Progenitor cell of endocrine pancreas (in vitro differentiated cells): ENCODE results near the gene ITGB1. TPM values are rescaled to one million over a fixed set of nuclear protein-coding genes. Genes with fewer than 3 reads are reported as not detected.

ENCODE experiments used
- DNase-seq: peaks from one replicate; pipeline ENCODE4 v3.0.0; 2021; ENCODE audit warnings: low spot score; ENCODE audit not compliant: unreplicated experiment
- H3K27ac Mint-ChIP-seq: 2 replicates; pipeline ENCODE4 v1.8.0; 2021; ENCODE audit warnings: mild to moderate bottlenecking, moderate library complexity, mixed read lengths
- H3K27me3 Mint-ChIP-seq: 2 replicates; pipeline ENCODE4 v1.8.0; 2021; ENCODE audit warnings: mixed read lengths
- H3K36me3 Mint-ChIP-seq: 2 replicates; pipeline ENCODE4 v1.8.0; 2022; ENCODE audit warnings: mixed read lengths; ENCODE audit not compliant: insufficient read depth
- H3K4me1 Mint-ChIP-seq: 2 replicates; pipeline ENCODE4 v1.8.0; 2021; ENCODE audit warnings: low read depth, mixed read lengths
- H3K4me3 Mint-ChIP-seq: 2 replicates; pipeline ENCODE4 v1.8.0; 2021; ENCODE audit warnings: low read depth, mild to moderate bottlenecking, moderate library complexity, mixed read lengths
- H3K9me3 Mint-ChIP-seq: 2 replicates; pipeline ENCODE4 v1.8.0; 2021; ENCODE audit warnings: low read depth, mixed read lengths
- total RNA-seq: library from RNA; stranded (reverse); gene quantifications from 2 replicates; pipeline ENCODE4 v1.2.1, GENCODE V29; 2021
- TF ChIP-seq, protein P1 (sequence below): fragments of 200-600 bp; sonication (generic); IDR thresholded peaks from one replicate; pipeline ENCODE4 v1.5.0; 2021; ENCODE audit warnings: antibody characterized with exemption, mild to moderate bottlenecking; ENCODE audit not compliant: unreplicated experiment

ITGB1 gene
- total RNA-seq, 1 donor from 2014 or later: 382 TPM

DNA sequence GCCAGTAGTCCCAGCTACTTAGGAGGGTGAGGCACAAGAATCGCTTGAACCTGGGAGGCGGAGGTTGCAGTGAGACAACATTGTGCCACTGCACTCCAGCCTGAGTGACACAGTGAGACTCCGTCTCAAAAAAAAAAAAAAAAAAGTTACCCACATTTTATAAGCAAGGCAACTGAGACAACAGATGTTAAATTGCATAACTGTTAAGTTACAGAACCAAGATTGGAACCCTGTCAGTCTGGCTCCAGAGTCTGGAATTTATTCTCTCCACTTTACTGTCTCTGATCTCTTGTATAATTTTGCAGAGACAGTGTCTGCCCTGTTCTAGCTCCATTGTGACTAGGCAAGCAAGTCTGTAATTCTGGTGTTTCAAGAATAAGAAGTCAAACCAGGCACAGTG is 6.2 kb upstream of the ITGB1 start:
- Mint-ChIP-seq H3K27me3 (no peaks in the 10 kb centered on the region), H3K36me3 (peaks cover 1% of the 10 kb centered on the region), H3K9me3 (peaks cover 5% of the 10 kb centered on the region), H3K4me3 (no peak overlapping the region), H3K27ac (peak overlapping the region; percentile 56), H3K4me1 (peaks cover 23% of the 10 kb centered on the region)
- TF ChIP-seq, protein P1, sequence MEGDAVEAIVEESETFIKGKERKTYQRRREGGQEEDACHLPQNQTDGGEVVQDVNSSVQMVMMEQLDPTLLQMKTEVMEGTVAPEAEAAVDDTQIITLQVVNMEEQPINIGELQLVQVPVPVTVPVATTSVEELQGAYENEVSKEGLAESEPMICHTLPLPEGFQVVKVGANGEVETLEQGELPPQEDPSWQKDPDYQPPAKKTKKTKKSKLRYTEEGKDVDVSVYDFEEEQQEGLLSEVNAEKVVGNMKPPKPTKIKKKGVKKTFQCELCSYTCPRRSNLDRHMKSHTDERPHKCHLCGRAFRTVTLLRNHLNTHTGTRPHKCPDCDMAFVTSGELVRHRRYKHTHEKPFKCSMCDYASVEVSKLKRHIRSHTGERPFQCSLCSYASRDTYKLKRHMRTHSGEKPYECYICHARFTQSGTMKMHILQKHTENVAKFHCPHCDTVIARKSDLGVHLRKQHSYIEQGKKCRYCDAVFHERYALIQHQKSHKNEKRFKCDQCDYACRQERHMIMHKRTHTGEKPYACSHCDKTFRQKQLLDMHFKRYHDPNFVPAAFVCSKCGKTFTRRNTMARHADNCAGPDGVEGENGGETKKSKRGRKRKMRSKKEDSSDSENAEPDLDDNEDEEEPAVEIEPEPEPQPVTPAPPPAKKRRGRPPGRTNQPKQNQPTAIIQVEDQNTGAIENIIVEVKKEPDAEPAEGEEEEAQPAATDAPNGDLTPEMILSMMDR: no peak
- no peak for DNase-seq

DNA sequence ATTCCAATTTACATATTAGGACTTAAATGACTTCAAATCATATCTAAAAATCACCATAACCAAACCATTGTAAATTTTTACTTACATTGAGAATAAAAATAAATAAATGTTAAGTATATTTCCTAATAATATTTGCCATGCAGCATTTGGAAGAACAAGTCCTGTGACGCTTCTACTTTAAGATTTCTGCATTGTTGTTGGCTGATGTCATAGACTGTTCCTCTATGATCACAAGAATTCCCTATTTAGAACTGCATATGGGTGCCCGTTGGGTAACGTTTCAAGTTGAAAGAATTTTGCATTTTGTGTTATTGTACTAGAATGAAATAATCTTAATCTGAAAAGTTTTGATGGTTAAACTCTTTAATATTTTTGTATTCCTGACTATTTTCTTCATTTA is 5.1 kb upstream of the ITGB1 start:
- Mint-ChIP-seq H3K27me3 (no peaks in the 10 kb centered on the region), H3K9me3 (peaks cover 5% of the 10 kb centered on the region), H3K36me3 (peaks cover 1% of the 10 kb centered on the region), H3K4me3 (no peak overlapping the region), H3K4me1 (peaks cover 27% of the 10 kb centered on the region), H3K27ac (no peak overlapping the region)
- TF ChIP-seq, protein P1: no peak
- DNase-seq: no peak

DNA sequence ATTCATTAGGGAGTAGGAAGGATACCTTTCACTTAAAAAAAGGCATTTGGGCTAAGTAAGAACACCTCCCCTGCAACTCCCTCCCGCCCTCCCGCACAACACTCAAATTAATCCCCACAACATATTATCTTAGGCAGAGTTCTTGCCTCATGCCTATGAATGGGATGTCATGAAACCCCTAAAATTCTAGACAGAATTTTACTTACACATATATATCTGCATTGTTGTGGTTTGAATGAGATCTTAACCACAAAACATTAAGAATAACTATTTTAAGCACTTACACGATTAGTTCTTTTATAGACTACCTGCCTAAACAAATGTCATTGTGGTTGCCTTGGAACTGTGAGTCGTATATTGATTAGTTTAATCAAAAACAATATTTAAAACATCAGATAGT is 4.5 kb upstream of the ITGB1 start:
- peak overlapping the region; percentile 37 for H3K27ac Mint-ChIP-seq
- no peak overlapping the region for H3K4me3 Mint-ChIP-seq

DNA sequence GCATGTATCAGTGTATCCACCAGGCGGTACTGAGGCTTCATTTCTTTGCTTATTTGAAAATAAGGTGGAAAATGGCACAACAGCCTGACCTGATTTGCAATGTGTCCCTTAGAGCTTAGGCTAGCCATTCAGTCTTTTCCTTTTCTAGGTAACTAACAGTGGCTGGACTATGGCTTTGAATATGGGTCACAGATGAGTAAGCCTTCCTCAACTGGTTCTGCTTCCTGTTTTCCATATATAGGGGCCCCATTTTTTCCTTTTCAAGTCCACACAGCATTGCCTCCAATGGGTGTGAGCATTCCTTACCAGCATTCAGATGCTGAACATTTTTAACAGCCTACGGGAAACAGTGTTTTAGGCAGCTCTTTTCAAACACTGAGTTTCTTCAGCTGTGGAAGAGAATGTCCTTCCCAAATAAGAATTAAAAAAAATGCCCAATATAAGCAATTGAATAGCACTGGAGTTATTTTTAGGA is 3.9 kb upstream of the ITGB1 start:
- H3K27ac Mint-ChIP-seq: no peak overlapping the region
- peaks cover 5% of the 10 kb centered on the region for H3K9me3 Mint-ChIP-seq
- peaks cover 1% of the 10 kb centered on the region for H3K36me3 Mint-ChIP-seq
- peaks cover 27% of the 10 kb centered on the region for H3K4me1 Mint-ChIP-seq
- TF ChIP-seq, protein P1: no peak
- H3K4me3 Mint-ChIP-seq: no peak overlapping the region
- no peaks in the 10 kb centered on the region for H3K27me3 Mint-ChIP-seq
- no peak for DNase-seq

More for the DNA sequence above, 4.5 kb upstream of the ITGB1 start:
- H3K9me3 Mint-ChIP-seq: peaks cover 5% of the 10 kb centered on the region
- no peaks in the 10 kb centered on the region for H3K27me3 Mint-ChIP-seq
- H3K4me1 Mint-ChIP-seq: peaks cover 27% of the 10 kb centered on the region
- H3K36me3 Mint-ChIP-seq: peaks cover 1% of the 10 kb centered on the region
- DNase-seq: no peak
- TF ChIP-seq, protein P1: no peak

DNA sequence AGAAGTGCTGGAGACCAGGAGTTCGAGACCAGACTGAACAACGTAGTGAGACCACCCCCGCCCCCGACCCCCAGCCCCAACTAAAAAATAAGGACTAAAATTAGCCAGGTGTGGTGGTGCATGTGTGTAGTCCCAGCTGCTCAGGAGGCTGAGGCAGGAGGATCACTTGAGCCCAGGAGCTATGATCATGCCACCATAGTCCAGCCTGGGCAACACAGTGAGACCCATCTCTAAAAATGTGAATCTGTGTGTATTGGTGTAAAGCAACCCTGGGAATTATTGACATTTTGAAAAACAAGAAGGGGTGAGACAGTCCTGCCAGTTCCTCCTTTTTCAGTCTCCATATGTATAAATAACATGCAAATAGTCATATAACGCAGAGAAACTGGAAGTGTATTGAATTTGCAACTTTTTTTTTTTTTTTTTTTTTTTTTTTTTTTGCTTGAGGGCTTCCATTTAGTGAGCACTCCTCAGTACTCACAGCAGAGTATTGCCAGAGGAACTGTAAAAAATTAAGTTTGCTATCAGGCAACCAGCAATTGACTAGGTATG is 3.4 kb upstream of the ITGB1 start:
- Mint-ChIP-seq H3K4me3 (no peak overlapping the region), H3K27me3 (no peaks in the 10 kb centered on the region), H3K36me3 (no peaks in the 10 kb centered on the region), H3K27ac (no peak overlapping the region), H3K4me1 (peaks cover 30% of the 10 kb centered on the region), H3K9me3 (peaks cover 3% of the 10 kb centered on the region)
- TF ChIP-seq, protein P1: no peak
- no peak for DNase-seq
